Amniotic stem cell (primary cell): ENCODE data around the gene CDH3.

Experiments
- DNase-seq: peaks from one replicate; lab custom pipeline; 2025; lab: John Stamatoyannopoulos, UW

The CDH3 gene

GRCh38 chr16:68644715-68645493 lies at the start of gene CDH3:
Gene CDH3, plus strand, starts transcription at chr16:68645310. Its CDS starts 70 bp downstream, at chr16:68645380.
- DNase-seq, result no peak

- no peak for DNase-seq
Observed at GRCh38 chr16:68596266-68596665, 48.8 kb upstream of the CDH3 start.

- DNase-seq, result no peak
Observed at GRCh38 chr16:68599586-68599985, 45.5 kb upstream of the CDH3 start.

- no peak for DNase-seq
Observed at GRCh38 chr16:68605746-68606145, 39.4 kb upstream of the CDH3 start.

GRCh38 chr16:68607443-68607842 lies 37.7 kb upstream of the CDH3 start:
- DNase-seq, result no peak

GRCh38 chr16:68608330-68608729 lies 36.8 kb upstream of the CDH3 start:
- no peak for DNase-seq

GRCh38 chr16:68612996-68613395 lies 32.1 kb upstream of the CDH3 start:
- DNase-seq, result no peak

- DNase-seq, result no peak
Observed at GRCh38 chr16:68617734-68618133, 27.4 kb upstream of the CDH3 start.

GRCh38 chr16:68626557-68626956 lies 18.6 kb upstream of the CDH3 start:
- no peak for DNase-seq

GRCh38 chr16:68627951-68628425 lies 17.1 kb upstream of the CDH3 start:
- no peak for DNase-seq

- no peak for DNase-seq
Observed at GRCh38 chr16:68629351-68629910, 15.7 kb upstream of the CDH3 start.

GRCh38 chr16:68636064-68636560 lies 9.0 kb upstream of the CDH3 start:
- no peak for DNase-seq

- no peak for DNase-seq
Observed at GRCh38 chr16:68636818-68637217, 8.3 kb upstream of the CDH3 start.

GRCh38 chr16:68640972-68641371 lies 4.1 kb upstream of the CDH3 start:
- no peak for DNase-seq

- DNase-seq, result no peak
Observed at GRCh38 chr16:68642047-68642435, 3.1 kb upstream of the CDH3 start.

- no peak for DNase-seq
Observed at GRCh38 chr16:68642436-68643101, 2.5 kb upstream of the CDH3 start.

- no peak for DNase-seq
Observed at GRCh38 chr16:68643227-68643626, 1.9 kb upstream of the CDH3 start.

GRCh38 chr16:68643847-68644246 lies 1.3 kb upstream of the CDH3 start:
- DNase-seq, result no peak

GRCh38 chr16:68644296-68644695 lies 814 bp upstream of the CDH3 start:
- no peak for DNase-seq

GRCh38 chr16:68645494-68646388 lies 631 bp downstream of the CDH3 start:
- DNase-seq, result no peak

- no peak for DNase-seq
Observed at GRCh38 chr16:68646953-68647659, 2.0 kb downstream of the CDH3 start.
